Breast epithelium (tissue), 3 donors: ENCODE measurements around the gene CCNG1.

Experiments
- CTCF ChIP-seq, 3 donors: fragments of 450-650 bp; IDR thresholded peaks; one replicate each; pipeline ENCODE4 v1.5.1; 2016 to 2017; ENCODE audit warnings: antibody characterized with exemption in 3 of 3, mild to moderate bottlenecking in 3 of 3, moderate library complexity in 3 of 3
- POLR2A ChIP-seq: fragments of 450-650 bp; IDR thresholded peaks from one replicate; pipeline ENCODE4 v1.6.1; 2016; ENCODE audit warnings: antibody characterized with exemption, mild to moderate bottlenecking, moderate library complexity

GRCh38 chr5:163399923-163400322 is 37.5 kb upstream of the CCNG1 start:
- no peak for TF ChIP-seq CTCF (IDR thresholded peaks at IDR 0.05)
- TF ChIP-seq POLR2A, result no peak
